Measurements from ENCODE around the gene FYN.
"Not testable (repeated sequence)": the region's sequence is repeated elsewhere in the genome, so short reads cannot be mapped to it uniquely, and the experiment has no call there.

The FYN gene

GRCh38 chr6:111805511-111806164 is 67.6 kb downstream of the FYN start:
- DNase-seq, result no peak

DNA sequence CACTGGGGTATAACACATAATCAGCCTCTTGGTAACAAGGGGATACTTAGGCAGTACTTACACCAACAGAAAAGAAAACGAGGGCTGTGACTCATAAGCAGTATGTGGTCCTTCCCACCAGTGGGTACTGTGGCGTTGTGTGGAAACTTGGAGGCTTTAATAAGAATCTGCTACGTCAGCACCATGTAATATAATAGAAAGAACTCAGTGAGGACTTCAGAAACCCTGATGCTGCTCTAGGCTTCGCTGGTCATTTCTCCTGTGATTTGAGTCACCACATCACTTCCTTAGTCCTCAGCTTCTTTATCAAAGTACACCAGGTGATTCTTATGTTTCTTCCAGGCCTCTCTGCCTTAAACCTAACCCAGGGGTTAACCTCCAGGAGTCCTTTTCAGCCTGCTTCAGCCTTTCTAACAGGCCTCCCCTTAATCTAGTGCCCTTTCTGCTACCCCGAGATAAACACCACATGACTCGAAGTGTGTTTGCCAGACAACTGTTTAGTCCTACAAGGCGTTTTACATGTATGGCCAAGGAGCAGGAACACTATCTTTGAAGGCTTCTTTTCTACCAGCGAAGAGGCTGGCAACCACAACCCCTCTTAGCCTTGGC is 68.5 kb downstream of the FYN start:
- DNase-seq, result peak; percentile 64

GRCh38 chr6:111803804-111804203 is 69.4 kb downstream of the FYN start:
- no peak for DNase-seq

GRCh38 chr6:111803371-111803770 is 69.9 kb downstream of the FYN start:
- DNase-seq, result no peak

DNA sequence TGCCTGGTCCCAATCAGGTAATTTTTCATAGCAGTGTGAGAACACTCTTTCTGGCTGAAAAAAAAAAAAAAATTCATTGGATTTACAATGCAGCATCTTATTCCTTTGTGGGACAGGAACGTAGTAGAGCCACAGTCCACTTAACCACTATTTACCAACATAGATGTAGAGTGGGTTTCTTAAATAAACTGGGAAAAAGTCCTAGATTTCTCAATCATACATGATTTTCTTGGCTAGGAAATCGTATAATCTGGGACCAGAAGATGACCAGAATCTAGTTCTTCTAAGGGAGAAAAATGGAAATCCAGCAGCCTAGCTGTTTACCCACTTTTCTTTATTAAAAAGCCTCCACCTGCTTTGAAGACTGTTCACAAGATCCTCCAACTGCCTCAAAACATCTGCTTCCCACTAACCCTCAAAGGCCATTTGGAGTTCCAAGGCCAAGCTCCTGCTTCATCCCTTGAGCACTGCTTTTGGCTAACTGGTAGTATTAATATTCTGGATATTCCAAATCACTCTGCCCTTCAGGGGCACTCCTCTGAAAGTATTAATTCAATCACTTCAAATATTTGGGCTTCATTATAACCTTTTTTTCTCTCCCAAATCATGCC is 70.4 kb downstream of the FYN start:
- no peak for DNase-seq

DNA sequence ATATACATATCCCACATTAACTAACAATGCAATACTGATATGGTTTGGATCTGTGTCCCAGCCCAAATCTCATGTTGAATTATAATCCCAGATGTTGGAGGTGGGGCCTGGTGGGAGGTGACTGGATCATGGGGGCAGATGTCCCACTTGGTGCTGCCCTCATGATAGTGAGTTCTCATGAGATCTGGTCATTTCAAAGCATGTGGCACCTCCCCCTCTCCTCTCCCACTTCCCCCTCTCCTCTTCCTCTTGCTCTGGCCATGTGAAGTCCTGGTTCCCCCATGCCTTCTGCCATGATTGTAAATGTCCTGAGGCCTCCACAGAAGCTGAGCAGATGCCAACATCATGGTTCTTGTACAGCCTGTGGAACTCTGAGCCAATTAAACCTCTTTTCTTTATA is 71.2 kb downstream of the FYN start:
- DNase-seq, result no peak

DNA sequence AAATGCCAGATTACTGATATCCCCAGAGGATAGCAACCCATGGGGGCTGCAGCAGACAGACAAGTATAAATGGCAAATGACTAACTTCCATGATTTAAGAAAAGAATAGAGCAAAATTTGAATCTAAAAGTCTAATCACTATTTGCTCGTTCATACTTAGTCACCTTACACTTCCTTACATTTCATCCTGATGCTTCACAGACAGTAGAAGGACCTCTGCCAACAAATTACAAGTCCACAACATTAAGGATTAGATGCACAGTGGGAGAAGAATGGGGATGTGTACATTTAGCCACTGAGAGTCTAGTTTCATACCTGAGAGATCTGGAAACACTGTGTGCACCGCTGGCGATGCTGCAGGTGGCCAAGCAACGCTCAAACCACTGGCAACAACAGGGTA is 72.4 kb downstream of the FYN start:
- DNase-seq, result no peak

GRCh38 chr6:111800259-111800765 is 72.9 kb downstream of the FYN start:
- no peak for DNase-seq

DNA sequence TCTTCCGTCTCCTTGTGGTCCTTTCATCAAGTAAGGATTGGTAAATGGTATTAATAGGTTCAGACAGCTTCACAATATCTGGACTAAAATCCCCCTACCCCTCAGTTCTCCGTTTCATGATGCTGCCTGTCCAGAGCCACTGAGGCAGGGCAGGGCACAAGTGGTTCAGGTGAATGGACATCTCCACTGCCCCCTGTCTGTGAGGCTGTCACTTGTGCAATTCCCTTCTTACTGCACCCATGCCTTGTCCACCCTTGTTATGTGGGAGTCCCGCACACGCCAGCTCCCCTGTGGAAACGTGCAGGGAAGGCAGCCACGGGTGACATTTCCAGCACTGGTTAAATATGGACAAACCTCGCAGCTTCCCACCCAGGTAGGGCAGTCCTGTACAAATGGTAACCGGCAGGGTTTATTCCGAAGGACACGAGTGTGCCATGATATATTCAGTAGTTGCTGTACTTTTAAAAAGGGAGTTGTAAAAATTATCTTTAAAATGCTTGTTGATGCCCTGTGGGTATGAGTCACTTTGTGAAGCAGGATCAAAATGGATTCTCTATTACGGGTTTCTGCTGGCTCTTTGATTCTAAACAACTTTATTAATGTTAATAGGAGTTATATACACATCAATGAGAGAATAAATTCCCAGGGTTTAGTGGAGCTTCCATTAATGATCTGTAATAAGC is 73.5 kb downstream of the FYN start:
- DNase-seq, result no peak

DNA sequence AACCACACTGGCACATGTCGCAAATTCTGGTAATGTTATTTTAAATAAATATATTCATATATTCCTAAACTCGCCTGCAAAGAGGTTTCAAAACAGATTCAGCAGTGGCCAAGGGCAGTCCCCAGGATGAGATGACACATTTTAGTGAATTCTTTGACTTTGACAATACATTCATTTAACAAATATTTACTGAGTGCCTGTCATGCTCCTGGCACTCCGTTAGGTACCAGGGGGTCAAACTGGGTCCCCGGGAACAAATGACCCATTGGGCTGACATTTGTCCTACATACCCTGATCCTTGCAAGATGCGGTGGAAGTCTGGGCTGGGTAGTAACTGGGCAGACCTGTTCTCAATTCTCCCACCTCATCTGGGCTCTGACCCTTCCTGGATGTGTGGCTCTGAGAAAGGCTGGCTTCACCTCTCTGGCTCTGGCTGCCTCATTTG is 74.9 kb downstream of the FYN start:
- DNase-seq, result no peak

DNA sequence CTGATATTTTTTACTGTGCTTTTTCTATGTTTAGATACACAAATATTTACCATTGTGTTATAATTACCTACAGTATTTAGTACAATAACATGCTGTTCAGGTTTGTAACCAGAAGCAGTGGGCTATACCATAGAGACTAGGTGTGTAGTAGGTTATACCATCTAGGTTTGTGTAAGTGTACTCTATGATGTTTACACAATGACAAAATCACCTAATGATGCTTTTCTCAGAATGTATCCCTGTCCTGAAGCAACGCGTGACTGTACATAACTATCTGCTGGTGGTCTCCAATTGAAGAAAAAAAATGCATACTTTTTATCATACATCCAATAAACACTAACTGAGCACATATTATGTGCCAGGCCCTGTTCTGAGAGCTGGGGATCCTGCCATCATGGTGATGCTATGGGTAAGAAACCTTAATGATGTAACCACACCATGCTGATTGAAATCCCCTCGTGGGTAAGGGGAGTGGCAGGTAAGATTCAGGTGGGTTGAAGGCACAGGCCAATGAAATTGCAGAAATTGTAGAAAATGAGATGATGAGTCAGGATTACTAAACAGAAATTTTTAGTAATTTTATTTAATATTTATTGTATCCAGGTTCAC is 76.8 kb downstream of the FYN start:
- DNase-seq, result no peak

GRCh38 chr6:111795558-111795957 is 77.7 kb downstream of the FYN start:
- no peak for DNase-seq

- no peak for DNase-seq
These were observed 78.4 kb downstream of the FYN start for GRCh38 chr6:111794727-111795452.

GRCh38 chr6:111794300-111794699 is 79.0 kb downstream of the FYN start:
- no peak for DNase-seq

DNA sequence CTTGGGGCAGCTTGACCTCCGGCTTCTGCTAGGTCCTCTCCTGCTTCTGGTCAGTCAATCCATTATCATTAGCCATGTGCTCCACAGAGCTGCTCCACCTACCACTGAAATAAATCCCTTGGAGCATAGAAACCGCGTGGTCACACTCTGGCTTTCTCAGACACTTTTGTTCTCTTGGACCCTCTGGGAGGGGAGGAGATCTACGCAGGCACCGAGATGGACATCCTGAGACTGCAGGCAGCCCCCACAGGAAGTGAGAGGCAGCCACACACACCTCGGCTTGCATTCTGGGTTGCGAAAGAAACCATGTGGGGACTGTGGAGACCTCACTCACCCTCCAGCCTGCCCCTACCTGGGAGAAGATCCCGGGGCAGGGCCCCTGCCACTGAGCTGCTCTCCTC is 79.5 kb downstream of the FYN start:
- peak; percentile 25 for DNase-seq

DNA sequence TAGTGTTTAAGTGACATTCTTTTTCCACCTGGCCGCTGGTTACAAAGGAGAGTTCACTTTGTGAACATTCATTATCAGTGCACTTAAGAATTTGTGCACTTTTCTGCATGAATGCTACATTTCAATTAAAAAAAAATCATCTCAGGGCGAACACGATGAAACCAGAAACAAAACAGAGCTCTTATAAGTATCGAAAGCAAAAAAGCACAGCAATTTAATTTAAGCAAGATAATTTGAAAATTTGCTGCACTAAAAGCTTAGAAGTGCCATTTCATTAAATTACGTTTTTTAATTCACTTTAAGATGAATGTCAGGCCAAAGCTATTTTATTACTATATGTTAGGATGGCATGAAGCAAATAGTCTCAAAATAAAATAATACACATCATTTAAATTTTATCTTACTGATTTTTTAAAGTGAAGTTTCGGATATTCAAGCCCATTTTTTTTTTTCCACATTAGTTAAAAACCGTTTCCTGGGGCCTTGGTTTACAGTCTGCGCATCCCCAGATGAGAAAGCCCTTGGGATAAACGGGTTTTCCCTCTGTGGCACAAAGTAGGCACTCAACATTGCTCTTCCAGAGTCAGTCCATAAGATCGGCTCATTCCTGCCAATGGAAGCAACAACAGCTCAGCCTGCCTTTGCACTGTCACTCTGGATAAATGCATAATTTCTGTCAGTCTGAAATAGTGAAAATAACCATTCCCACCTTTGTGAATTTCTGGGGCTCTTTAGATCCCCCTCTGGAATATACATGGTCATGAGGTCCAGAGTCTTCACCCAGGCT is 80.1 kb downstream of the FYN start:
- no peak for DNase-seq

DNA sequence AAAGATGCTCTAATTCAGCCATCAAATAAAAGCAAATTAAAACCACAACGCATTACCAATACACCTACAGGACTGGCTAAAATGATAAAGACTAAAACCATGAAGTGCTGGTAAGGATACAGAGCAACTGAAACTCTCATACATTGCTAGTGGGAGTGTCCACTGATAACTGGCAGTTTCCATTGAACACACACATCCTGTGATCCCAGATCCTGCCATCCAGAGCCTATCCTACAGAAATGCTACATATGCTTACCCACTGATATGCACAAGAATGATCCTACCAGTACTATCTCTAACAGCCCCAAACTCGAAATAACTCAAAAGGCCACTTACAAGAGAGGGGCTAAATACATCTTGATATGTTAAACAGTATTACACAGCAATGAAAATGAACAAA is 81.0 kb downstream of the FYN start:
- DNase-seq, result no peak

GRCh38 chr6:111791415-111791814 is 81.8 kb downstream of the FYN start:
- no peak for DNase-seq

GRCh38 chr6:111789598-111789997 is 83.7 kb downstream of the FYN start:
- DNase-seq, result no peak

- DNase-seq, result no peak
These were observed 84.6 kb downstream of the FYN start for GRCh38 chr6:111788379-111789276.

- not testable (repeated sequence) for DNase-seq
These were observed 87.1 kb downstream of the FYN start for GRCh38 chr6:111786151-111786550.
